ENCODE results near the gene LMNTD1. TPM values are rescaled to one million over a fixed set of nuclear protein-coding genes. Genes with fewer than 3 reads are reported as not detected.
A peak's percentile ranks its signal among the peaks of the same experiment; 100 is the strongest.

The LMNTD1 gene
- total RNA-seq, 2 experiments from 2014 or later: not detected

DNA sequence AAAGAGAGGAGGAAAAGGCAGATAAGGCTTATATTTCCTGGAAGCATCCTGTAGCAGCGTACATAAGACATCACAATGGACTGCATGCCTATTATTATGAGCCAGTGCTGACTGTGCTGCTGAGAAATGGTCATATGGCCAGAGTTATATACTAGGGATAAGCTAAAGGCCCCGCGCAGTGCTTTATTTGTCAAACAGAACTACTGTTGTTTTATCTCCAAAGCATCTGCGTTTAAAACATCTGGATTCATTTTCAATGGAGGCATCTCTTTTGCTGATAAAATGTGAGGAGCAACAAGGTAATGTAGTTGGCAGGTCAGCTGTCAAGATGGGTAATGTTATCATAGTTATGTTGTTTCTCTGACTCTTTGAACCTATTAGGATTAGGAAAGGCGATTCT lies 28.0 kb upstream of the LMNTD1 start:
- Mint-ChIP-seq H3K4me3 (no peak overlapping the region), H3K9me3 (peaks cover under 1% of the 10 kb centered on the region), H3K27ac (no peak overlapping the region), H3K36me3 (ENCODE audit: low read depth) (peaks cover under 1% of the 10 kb centered on the region), H3K27me3 (no peaks in the 10 kb centered on the region), H3K4me1 (no peaks in the 10 kb centered on the region)
- POLR2A ChIA-PET: no interaction called here
- DNase-seq: no peak
- CTCF ChIA-PET: interaction anchor here (0.7 kb wide), 1 partner anchor 82 kb away, joined by 3 read pairs; no protein-coding TSS in a partner anchor

DNA sequence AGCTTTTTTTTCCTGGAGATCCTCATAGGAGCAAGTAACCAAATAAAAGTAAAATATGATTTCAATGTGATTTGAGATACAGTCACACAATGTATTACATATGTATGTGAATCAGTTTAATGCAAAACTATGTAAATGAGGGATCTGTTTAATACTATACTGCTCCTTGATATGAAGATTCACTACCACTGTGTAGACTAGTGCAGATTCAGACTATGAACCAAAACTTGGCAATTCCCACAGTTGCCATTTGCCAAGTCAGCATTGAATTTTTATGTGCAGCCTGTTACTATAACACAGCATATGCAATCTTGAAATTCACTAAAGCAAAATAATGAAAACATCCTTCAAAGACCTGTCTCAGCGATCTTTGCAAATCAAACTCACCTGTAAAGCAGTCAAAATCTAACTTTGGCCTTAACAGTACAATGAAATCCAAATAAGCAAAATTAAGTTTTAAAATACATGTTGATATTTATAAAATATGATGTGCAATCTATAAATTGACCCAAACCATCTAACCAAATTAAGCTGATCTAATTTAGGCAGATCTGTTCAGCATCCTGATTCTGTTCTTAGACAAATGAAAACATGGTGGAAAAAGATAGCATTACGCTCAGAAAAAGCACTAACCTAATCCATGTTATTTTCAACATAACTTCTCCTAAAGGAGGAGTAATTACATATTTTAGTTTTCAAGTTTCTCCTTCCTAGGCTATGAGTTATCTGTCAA lies 25.5 kb upstream of the LMNTD1 start:
- H3K4me1 Mint-ChIP-seq: no peaks in the 10 kb centered on the region
- H3K27me3 Mint-ChIP-seq: no peaks in the 10 kb centered on the region
- no peak overlapping the region for H3K4me3 Mint-ChIP-seq
- H3K27ac Mint-ChIP-seq: no peak overlapping the region
- DNase-seq: no peak
- no peaks in the 10 kb centered on the region for H3K9me3 Mint-ChIP-seq
- H3K36me3 Mint-ChIP-seq (ENCODE audit: low read depth): no peaks in the 10 kb centered on the region
- POLR2A ChIA-PET: no interaction called here
- CTCF ChIA-PET: no interaction called here

DNA sequence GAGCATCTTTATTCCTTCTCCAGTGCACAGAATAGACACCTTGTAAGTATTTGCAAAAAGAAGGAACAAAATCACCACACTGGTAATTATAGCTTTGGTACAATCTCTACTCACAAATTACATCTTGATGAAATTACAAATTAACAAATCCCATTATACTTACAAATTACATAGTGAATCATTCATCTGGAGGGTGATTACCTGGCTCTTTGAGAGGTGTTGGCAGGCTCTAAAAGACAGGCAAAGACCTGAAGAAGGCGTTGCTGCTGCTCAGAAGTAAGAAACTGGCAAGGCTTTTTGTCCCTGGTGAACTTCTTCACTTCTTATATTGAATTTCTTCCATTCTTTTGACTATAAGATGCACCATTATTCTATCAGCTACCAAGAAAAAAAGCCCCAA lies 21.7 kb upstream of the LMNTD1 start:
- Mint-ChIP-seq H3K4me1 (no peaks in the 10 kb centered on the region), H3K4me3 (no peak overlapping the region), H3K36me3 (ENCODE audit: low read depth) (no peaks in the 10 kb centered on the region), H3K9me3 (no peaks in the 10 kb centered on the region), H3K27ac (no peak overlapping the region), H3K27me3 (no peaks in the 10 kb centered on the region)
- POLR2A ChIA-PET: no interaction called here
- CTCF ChIA-PET: no interaction called here
- no peak for DNase-seq

DNA sequence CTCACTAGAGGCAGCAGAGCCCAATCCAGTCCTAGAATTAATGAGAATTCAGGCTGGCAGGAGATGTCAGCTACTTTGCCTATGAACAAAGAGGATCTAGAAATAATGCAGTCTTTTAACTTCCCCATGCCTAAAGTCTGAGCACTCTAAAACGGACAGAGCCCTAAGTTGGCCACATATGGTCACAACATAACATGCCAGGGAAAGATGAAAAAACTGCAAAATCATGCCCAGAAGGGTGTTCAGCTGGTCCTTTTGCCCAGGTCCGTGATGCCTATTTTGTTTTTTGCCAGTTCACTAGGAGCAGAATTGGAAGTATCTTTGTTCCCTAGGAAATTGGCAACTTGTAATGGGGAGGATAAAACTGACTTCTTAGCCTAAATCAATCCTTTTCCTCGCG lies 20.3 kb upstream of the LMNTD1 start:
- Mint-ChIP-seq H3K27ac (no peak overlapping the region), H3K27me3 (no peaks in the 10 kb centered on the region), H3K4me1 (no peaks in the 10 kb centered on the region), H3K4me3 (no peak overlapping the region), H3K36me3 (ENCODE audit: low read depth) (no peaks in the 10 kb centered on the region), H3K9me3 (no peaks in the 10 kb centered on the region)
- ChIA-PET CTCF (no interaction called here), POLR2A (no interaction called here)
- DNase-seq: no peak

DNA sequence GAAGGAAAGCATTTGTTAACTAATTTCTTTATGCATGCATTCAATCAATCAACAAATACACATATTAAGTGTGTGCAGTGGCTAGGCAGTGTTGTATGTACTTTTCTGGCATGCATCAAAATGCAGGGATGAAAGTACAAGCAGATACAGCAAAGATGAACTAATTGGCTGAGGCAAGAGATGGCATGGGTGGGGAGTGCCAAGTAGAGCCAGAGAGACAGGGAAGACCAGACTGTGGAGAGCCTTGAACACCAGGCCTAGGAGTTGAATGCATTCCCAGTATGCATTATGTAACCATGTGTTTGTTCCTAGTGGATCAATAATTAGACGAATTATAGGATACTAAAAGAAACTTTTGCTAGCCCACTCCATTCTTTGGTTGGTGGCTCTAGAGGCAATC lies 17.3 kb upstream of the LMNTD1 start:
- Mint-ChIP-seq H3K9me3 (peaks cover 2% of the 10 kb centered on the region), H3K36me3 (ENCODE audit: low read depth) (no peaks in the 10 kb centered on the region), H3K27me3 (no peaks in the 10 kb centered on the region), H3K4me1 (no peaks in the 10 kb centered on the region), H3K4me3 (no peak overlapping the region), H3K27ac (no peak overlapping the region)
- ChIA-PET CTCF (no interaction called here), POLR2A (no interaction called here)
- DNase-seq: no peak

DNA sequence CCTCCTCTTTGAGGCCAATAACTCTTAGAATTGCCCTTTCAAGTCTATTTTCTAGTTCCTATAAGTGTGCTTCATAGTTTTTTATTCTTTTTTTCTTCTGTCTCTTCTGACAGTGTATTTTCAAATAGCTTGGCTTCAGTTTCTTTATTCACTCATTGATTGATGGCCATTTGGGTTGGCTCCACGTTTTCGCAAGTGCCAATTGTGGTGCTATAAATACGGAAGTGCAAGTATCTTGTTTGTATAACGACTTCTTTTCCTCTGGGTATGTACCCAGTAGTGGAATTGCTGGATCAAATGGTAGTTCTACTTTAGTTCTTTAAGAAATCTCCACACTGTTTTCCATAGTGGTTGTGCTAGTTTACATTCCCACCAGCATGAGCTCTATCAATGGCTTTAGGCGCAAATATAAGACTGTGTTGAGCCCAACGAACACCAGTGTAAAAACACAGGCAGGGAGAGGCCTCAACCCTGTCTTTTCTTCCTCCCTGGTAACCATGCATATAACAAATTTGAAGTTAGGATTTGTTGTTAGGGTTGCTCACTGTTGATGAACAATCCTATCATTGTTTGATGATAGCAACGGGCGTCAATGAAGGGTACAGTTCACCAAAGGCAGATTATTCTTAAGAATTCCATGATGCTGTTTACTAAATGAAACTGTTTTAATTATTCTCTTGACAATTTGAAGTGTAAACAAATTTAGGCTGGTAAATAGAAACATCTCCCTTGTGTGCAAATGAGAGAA lies 13.3 kb upstream of the LMNTD1 start:
- Mint-ChIP-seq H3K4me1 (no peaks in the 10 kb centered on the region), H3K4me3 (no peak overlapping the region), H3K36me3 (ENCODE audit: low read depth) (no peaks in the 10 kb centered on the region), H3K27ac (no peak overlapping the region), H3K9me3 (peaks cover 2% of the 10 kb centered on the region), H3K27me3 (no peaks in the 10 kb centered on the region)
- POLR2A ChIA-PET: interaction anchor here (0.6 kb wide), 1 partner anchor 107 kb away, joined by 3 read pairs; no protein-coding TSS in a partner anchor
- CTCF ChIA-PET: no interaction called here
- no peak for DNase-seq

DNA sequence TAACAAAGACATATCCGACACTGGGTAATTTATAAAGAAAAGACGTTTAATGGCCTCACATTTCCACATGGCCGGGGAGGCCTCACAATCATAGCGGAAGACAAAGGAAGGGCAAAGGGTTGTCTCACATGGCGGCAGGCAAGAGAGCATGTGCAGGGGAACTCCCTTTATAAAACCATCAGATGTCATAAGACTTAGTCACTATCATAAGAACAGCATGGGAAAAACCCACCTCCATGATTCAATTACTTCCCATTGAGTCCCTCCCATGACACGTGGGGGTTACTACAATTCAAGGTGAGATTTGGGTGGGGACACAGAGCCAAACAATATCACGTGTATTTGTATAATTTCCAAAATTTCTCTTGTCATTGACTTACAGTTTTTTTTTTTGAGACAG lies 5.5 kb upstream of the LMNTD1 start:
- CTCF ChIA-PET: no interaction called here
- H3K27ac Mint-ChIP-seq: no peak overlapping the region
- peaks cover 2% of the 10 kb centered on the region for H3K9me3 Mint-ChIP-seq
- DNase-seq: no peak
- no peaks in the 10 kb centered on the region for H3K27me3 Mint-ChIP-seq
- no peaks in the 10 kb centered on the region for H3K36me3 Mint-ChIP-seq (ENCODE audit: low read depth)
- no peak overlapping the region for H3K4me3 Mint-ChIP-seq
- H3K4me1 Mint-ChIP-seq: peaks cover 4% of the 10 kb centered on the region
- POLR2A ChIA-PET: no interaction called here

DNA sequence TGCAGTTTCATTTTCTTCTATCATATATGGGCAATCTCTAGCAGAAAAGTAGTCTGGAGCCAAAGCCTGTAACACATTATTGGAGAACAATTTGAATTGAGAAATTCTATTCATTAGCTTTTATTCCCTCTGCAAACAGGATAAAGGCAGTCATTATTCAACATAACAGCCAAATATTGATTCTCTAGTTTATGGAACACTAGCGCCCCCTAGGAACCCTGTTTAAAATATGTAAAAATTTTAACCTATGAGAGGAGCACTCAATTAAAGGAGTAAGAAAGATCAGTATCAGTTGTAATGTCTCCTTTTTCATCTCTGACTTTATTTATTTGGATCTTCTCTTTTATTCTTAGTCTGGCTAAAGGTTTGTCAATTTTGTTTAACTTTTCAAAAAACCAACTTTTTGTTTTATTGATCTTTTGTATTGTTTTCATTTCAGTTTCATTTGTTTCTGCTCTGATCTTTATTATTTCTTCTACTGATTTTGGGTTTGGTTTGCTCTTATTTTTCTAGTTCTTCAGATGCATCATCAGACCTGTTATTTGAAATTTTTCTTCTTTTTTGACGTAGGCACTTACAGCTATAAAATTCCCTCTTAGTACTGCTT lies 4.8 kb upstream of the LMNTD1 start:
- CTCF ChIA-PET: no interaction called here

DNA sequence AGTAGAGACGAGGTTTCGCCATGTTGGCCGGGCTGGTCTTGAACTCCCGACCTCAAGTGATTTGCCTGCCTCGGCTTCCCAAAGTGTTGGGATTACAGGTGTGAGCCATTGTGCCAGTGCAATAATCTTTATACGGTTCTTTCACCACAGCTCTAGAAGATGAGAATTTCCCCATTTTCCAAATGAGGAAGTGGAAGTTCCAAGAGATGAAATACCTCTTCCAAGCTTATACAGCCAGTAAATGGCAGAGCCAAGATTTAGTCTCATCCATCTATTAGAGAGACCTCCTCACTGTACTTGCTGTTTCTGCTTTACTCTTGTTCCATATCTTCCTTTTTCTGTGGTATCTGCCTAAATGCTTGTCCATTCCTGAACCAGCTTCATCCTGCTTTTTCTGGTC lies 3.1 kb upstream of the LMNTD1 start:
- Mint-ChIP-seq H3K27ac (no peak overlapping the region), H3K4me1 (peaks cover 4% of the 10 kb centered on the region), H3K9me3 (peaks cover 2% of the 10 kb centered on the region), H3K27me3 (no peaks in the 10 kb centered on the region), H3K4me3 (no peak overlapping the region), H3K36me3 (ENCODE audit: low read depth) (no peaks in the 10 kb centered on the region)
- no peak for DNase-seq
- CTCF ChIA-PET: no interaction called here
- POLR2A ChIA-PET: no interaction called here

More for the DNA sequence above, 4.8 kb upstream of the LMNTD1 start:
- no peaks in the 10 kb centered on the region for H3K36me3 Mint-ChIP-seq (ENCODE audit: low read depth)
- no peaks in the 10 kb centered on the region for H3K27me3 Mint-ChIP-seq
- peaks cover 2% of the 10 kb centered on the region for H3K9me3 Mint-ChIP-seq
- POLR2A ChIA-PET: no interaction called here
- peak; percentile 17 for DNase-seq
- no peak overlapping the region for H3K4me3 Mint-ChIP-seq
- no peak overlapping the region for H3K27ac Mint-ChIP-seq
- peaks cover 4% of the 10 kb centered on the region for H3K4me1 Mint-ChIP-seq

DNA sequence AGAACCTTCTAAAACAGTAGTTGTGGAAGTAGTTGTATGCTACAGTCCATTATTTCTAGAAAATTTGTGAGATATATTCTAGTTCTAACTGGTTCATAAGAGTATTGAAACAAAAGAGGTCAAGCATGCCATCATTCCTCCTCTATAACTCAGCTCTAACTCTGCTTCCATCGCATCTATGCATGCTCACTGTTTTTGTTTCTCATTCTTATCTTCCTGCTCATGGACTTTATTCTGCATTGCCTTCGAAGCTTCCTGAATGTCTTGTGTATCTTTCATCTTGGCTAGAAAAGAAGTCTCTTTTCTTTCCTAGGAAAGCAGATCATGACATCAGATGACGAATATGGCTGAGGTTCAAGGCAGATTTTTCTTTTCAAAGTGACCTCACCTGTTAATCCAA lies 402 bp downstream of the LMNTD1 start:
- H3K4me3 Mint-ChIP-seq: no peak overlapping the region
- peaks cover 2% of the 10 kb centered on the region for H3K4me1 Mint-ChIP-seq
- CTCF ChIA-PET: no interaction called here
- no peaks in the 10 kb centered on the region for H3K36me3 Mint-ChIP-seq (ENCODE audit: low read depth)
- H3K27me3 Mint-ChIP-seq: no peaks in the 10 kb centered on the region
- POLR2A ChIA-PET: no interaction called here
- H3K27ac Mint-ChIP-seq: no peak overlapping the region
- no peaks in the 10 kb centered on the region for H3K9me3 Mint-ChIP-seq
- no peak for DNase-seq

DNA sequence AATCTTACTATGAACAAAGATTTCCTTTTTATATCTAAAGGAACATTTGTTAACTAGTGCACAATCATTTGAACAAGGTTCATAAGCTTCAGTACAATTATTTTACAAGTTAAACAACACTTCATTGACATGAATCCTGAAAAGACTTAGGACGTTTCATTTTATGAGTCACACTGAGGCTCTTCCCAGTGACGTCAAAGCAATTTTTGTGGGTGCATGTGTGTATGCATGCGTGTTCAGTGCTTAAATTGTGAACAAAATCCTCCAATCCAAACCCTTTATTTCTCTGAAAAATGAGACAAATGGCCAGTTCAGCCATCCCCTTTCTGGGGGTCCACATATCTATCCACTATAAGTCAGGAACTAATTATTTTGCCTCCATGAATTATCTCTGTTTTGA lies 2.9 kb downstream of the LMNTD1 start:
- CTCF ChIA-PET: no interaction called here
- no peaks in the 10 kb centered on the region for H3K27me3 Mint-ChIP-seq
- H3K4me1 Mint-ChIP-seq: no peaks in the 10 kb centered on the region
- POLR2A ChIA-PET: no interaction called here
- H3K4me3 Mint-ChIP-seq: no peak overlapping the region
- no peaks in the 10 kb centered on the region for H3K36me3 Mint-ChIP-seq (ENCODE audit: low read depth)
- H3K27ac Mint-ChIP-seq: no peak overlapping the region
- H3K9me3 Mint-ChIP-seq: no peaks in the 10 kb centered on the region
- DNase-seq: no peak

DNA sequence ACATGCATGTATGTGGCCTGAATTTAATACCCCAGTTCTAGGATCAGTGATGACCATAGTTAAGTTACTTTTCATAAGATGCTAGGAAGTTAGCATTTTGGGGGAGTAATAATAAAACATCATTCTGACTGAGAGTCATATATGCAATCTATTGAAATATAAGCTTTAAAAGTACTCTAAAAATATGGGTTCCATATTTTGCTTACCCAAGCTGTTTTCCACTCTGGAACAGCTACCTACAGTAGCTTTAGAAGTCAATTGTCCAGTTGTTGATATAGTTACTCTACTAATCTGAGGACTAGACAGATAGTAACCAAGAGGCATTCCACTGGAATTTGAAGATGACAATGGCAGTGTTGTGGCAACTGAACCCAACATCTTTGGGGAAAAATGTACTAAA lies 4.0 kb downstream of the LMNTD1 start:
- Mint-ChIP-seq H3K4me3 (no peak overlapping the region), H3K36me3 (ENCODE audit: low read depth) (no peaks in the 10 kb centered on the region), H3K27ac (no peak overlapping the region), H3K9me3 (no peaks in the 10 kb centered on the region), H3K4me1 (no peaks in the 10 kb centered on the region), H3K27me3 (no peaks in the 10 kb centered on the region)
- CTCF ChIA-PET: no interaction called here
- POLR2A ChIA-PET: interaction anchor here (0.7 kb wide), 1 partner anchor 66 kb away, joined by 3 read pairs; no protein-coding TSS in a partner anchor
- no peak for DNase-seq

DNA sequence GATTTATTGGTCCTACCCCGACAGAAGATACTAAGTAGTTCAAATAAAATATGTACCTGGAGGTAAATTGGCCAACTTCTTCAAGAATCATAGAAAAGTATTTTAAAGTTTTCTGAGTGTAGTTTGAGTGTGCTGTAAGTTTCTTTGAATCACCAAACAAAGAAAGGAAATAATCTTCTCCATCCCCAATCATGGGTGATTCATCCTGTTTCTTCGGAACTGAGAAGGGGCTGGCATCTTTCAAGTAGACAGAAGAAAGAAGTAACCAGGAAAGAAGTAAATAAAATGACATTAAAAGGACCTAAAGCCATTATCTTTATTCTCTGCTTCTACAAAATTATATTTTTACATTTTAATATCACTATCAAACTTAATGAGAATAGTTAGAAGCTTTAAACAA lies 6.8 kb downstream of the LMNTD1 start:
- CTCF ChIA-PET: no interaction called here
- POLR2A ChIA-PET: no interaction called here
- no peak for DNase-seq

More for the DNA sequence above, 6.8 kb downstream of the LMNTD1 start:
- H3K36me3 Mint-ChIP-seq (ENCODE audit: low read depth): no peaks in the 10 kb centered on the region
- H3K4me1 Mint-ChIP-seq: no peaks in the 10 kb centered on the region
- no peak overlapping the region for H3K4me3 Mint-ChIP-seq
- H3K9me3 Mint-ChIP-seq: no peaks in the 10 kb centered on the region
- no peaks in the 10 kb centered on the region for H3K27me3 Mint-ChIP-seq
- no peak overlapping the region for H3K27ac Mint-ChIP-seq
